ENCODE results near the gene DEFB124. TPM values are rescaled to one million over a fixed set of nuclear protein-coding genes. Genes with fewer than 3 reads are reported as not detected.

The DEFB124 gene
- total RNA-seq, 6 experiments from 2014 or later = not detected

GRCh38 chr20:31485450-31486339 lies 10.8 kb upstream of the DEFB124 start:
- H3K9me3 Mint-ChIP-seq = no peaks in the 10 kb centered on the region; the same call in 1 of the 2 replicates
- DNase-seq = no peak
- H3K36me3 Mint-ChIP-seq (ENCODE audit: low read depth) = no peaks in the 10 kb centered on the region; the same call in 1 of the 2 replicates
- no peak overlapping the region for H3K27ac Mint-ChIP-seq
- peak overlapping the region; percentile 58 for H3K4me3 Mint-ChIP-seq
- peaks cover 37% of the 10 kb centered on the region for H3K27me3 Mint-ChIP-seq (ENCODE audit: insufficient read depth)
- no peak for TF ChIP-seq CTCF (IDR thresholded peaks at IDR 0.05)
- peaks cover 6% of the 10 kb centered on the region; the same call in 1 of the 2 replicates for H3K4me1 Mint-ChIP-seq (ENCODE audit: low read depth)

GRCh38 chr20:31484001-31484400 lies 9.1 kb upstream of the DEFB124 start:
- no peak for DNase-seq
- Mint-ChIP-seq H3K36me3 (ENCODE audit: low read depth) (no peaks in the 10 kb centered on the region; the same call in 1 of the 2 replicates), H3K27me3 (ENCODE audit: insufficient read depth) (peaks cover 35% of the 10 kb centered on the region), H3K4me1 (ENCODE audit: low read depth) (peaks cover 6% of the 10 kb centered on the region; the same call in 1 of the 2 replicates), H3K4me3 (no peak overlapping the region), H3K9me3 (no peaks in the 10 kb centered on the region; the same call in 1 of the 2 replicates), H3K27ac (no peak overlapping the region)
- no peak for TF ChIP-seq CTCF (IDR thresholded peaks at IDR 0.05)

GRCh38 chr20:31476643-31477215 lies 1.8 kb upstream of the DEFB124 start:
- H3K36me3 Mint-ChIP-seq (ENCODE audit: low read depth) = no peaks in the 10 kb centered on the region
- no peak overlapping the region for H3K27ac Mint-ChIP-seq
- no peak for TF ChIP-seq CTCF (IDR thresholded peaks at IDR 0.05)
- H3K9me3 Mint-ChIP-seq = peaks cover 5% of the 10 kb centered on the region; the same call in 1 of the 2 replicates
- peaks cover 34% of the 10 kb centered on the region for H3K27me3 Mint-ChIP-seq (ENCODE audit: insufficient read depth)
- 0 out of 2 replicates have a peak, but pooled peaks cover 6% of the 10 kb centered on the region for H3K4me1 Mint-ChIP-seq (ENCODE audit: low read depth)
- no peak overlapping the region for H3K4me3 Mint-ChIP-seq
- DNase-seq = no peak

GRCh38 chr20:31476294-31476585 lies 1.3 kb upstream of the DEFB124 start:
- Mint-ChIP-seq H3K4me1 (ENCODE audit: low read depth) (0 out of 2 replicates have a peak, but pooled peaks cover 6% of the 10 kb centered on the region), H3K36me3 (ENCODE audit: low read depth) (no peaks in the 10 kb centered on the region), H3K9me3 (peaks cover 5% of the 10 kb centered on the region; the same call in 1 of the 2 replicates), H3K4me3 (no peak overlapping the region), H3K27me3 (ENCODE audit: insufficient read depth) (peaks cover 32% of the 10 kb centered on the region), H3K27ac (no peak overlapping the region)
- no peak for TF ChIP-seq CTCF (IDR thresholded peaks at IDR 0.05)
- no peak for DNase-seq

GRCh38 chr20:31475472-31476293 lies 756 bp upstream of the DEFB124 start:
- H3K4me3 Mint-ChIP-seq = no peak overlapping the region
- H3K27ac Mint-ChIP-seq = no peak overlapping the region

More at GRCh38 chr20:31475472-31476293, 756 bp upstream of the DEFB124 start:
- H3K9me3 Mint-ChIP-seq = peaks cover 5% of the 10 kb centered on the region; the same call in 1 of the 2 replicates
- TF ChIP-seq CTCF (IDR thresholded peaks at IDR 0.05) = no peak
- H3K4me1 Mint-ChIP-seq (ENCODE audit: low read depth) = 0 out of 2 replicates have a peak, but pooled peaks cover 6% of the 10 kb centered on the region
- DNase-seq = no peak
- no peaks in the 10 kb centered on the region for H3K36me3 Mint-ChIP-seq (ENCODE audit: low read depth)
- H3K27me3 Mint-ChIP-seq (ENCODE audit: insufficient read depth) = peaks cover 29% of the 10 kb centered on the region

All from HFFc6 (cell line).